SIG-M5 treated with dmso at 0.1 percent for 504 hours (cell line): ENCODE data around the gene POLR3H.
"Not testable (repeated sequence)": the region's sequence is repeated elsewhere in the genome, so short reads cannot be mapped to it uniquely, and the experiment has no call there.

ENCODE experiments used
- DNase-seq: peaks from one replicate; lab custom pipeline; 2025; ENCODE audit not compliant: unreplicated experiment; lab: John Stamatoyannopoulos, UW

POLR3H gene

DNA sequence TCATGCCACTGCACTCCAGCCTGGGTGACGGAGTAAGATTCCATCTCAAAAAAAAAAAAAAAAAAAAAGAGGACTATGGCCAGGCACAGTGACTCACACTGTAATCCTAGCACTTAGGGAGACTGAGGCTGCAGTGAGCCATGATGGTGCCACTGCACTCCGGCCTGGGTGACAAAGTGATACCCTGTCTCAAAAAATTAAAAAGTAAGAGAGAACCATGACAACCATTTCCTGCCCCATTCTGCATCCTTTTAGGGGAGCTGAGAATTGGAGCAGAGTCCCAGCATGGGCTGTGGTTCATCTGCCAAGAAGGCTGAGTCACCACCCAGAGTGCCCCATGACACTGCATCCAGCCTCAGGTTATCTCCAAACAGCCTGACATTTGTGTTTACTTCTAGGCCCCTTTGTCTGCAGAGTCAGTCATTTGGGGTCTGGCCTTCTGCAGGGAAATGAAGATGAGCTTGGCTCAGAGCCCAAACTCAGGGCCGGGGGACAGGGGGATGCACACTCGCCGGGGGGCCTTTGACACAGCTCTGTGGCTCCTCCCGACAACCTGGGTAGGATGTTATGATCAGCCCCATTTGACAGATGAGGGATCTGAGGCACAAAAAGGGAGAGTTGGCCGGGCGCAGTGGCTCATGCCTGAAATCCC lies 21.3 kb upstream of the POLR3H start:
- no peak for DNase-seq

GRCh38 chr22:41564563-41564962 lies 20.3 kb upstream of the POLR3H start:
- DNase-seq, result no peak

GRCh38 chr22:41563051-41563711 lies 18.9 kb upstream of the POLR3H start:
- DNase-seq, result no peak

- no peak for DNase-seq
These were observed 18.2 kb upstream of the POLR3H start for GRCh38 chr22:41562461-41562860.

DNA sequence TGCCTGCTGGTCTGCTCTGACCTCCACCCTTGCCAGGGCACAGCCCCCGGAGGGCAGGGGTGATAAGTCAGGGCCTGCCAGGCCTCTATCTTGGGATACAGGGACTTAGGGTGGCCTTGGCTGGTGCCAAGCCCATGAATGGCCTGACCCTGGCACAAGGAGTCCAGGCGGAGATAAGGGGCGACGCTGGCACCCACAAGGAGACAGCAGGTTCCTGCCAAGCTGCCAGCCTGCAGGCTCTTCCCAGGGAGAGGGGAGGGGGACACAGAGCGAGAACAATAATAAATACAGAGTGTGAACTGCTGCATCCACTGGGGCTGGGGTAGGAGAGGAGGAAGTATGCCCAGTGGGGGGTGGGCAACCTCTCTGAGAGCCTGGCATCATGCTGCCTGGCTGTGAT lies 17.5 kb upstream of the POLR3H start:
- DNase-seq, result no peak

- DNase-seq, result no peak
These were observed 17.1 kb upstream of the POLR3H start for GRCh38 chr22:41561335-41561734.

GRCh38 chr22:41560095-41560471 lies 15.8 kb upstream of the POLR3H start:
- no peak for DNase-seq

DNA sequence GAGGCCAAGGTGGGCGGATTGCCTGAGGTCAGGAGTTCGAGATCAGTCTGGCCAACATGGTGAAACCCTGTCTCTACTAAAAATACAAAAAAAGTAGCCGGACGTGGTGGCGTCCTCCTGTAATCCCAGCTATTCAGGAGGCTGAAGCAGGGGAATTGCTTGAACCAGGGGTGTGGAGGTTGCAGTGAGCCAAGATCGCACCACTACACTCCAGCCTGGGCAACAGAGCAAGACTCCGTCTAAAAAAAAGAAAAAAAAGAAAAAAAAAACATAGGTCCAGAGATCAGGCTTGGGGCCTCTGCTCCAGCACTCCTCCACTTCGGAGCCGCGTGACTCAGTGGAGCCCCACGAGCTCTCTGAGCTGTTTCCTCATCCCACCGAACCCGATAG lies 14.0 kb upstream of the POLR3H start:
- not testable (repeated sequence) for DNase-seq

GRCh38 chr22:41557401-41558240 lies 13.4 kb upstream of the POLR3H start:
- DNase-seq, result no peak

GRCh38 chr22:41556561-41556960 lies 12.3 kb upstream of the POLR3H start:
- DNase-seq, result no peak

- no peak for DNase-seq
These were observed 11.2 kb upstream of the POLR3H start for GRCh38 chr22:41555325-41555982.

DNA sequence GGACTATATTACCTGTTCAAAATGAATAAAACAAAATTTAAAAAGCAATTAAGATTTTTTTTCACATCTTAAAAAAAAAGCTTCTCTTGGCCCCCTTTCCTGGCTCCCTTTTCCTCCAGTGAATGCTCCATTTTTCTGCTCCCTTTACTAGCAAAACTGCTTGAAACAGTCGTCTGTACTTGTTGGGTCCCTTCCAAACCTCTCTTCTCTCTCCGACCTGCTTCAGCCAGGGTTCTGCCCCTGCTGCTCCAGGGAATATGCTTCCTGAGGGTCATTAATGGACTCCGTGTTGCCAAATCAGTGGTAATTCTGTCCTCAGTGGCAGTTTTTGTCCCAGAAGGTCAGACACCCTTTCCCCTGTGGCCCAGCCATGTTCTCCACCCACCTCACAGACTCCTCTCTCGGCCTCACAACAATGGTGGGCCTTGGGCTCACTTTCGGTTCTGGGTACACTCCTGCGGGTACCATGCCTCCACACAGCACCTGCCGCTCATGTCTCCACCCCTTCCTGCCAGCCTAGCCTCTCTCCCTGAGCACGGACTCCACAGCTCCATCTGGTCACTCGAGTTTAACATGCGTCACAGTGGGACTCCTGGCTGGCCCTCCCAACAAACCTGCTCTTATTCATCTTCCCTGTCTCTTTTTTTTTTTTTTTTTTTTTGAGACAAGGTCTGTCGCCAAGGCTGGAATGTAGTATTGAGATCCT lies 7.8 kb upstream of the POLR3H start:
- no peak for DNase-seq

GRCh38 chr22:41550952-41551491 lies 6.8 kb upstream of the POLR3H start:
- no peak for DNase-seq

DNA sequence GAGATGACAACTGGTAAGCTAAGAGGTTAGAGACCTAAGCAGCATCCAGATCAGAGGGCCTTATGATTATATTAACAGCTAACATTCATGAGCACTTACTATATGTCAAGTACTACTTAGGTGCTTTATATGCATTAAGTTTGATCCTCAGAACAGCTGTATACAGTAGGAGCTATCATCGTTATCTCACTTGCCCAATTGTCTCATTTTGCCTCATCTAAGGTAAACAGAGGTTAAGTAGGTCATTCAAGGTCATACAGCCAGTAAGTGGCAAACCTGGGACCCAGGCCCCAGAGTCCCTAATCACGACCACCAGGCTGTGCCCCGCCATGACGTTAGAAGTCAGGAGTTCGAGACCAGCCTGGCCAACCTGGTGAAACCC lies 4.6 kb upstream of the POLR3H start:
- no peak for DNase-seq

GRCh38 chr22:41544671-41545476 lies 604 bp upstream of the POLR3H start:
- no peak for DNase-seq

- DNase-seq, result no peak
These were observed 2.0 kb downstream of the POLR3H start for GRCh38 chr22:41542224-41542623.

DNA sequence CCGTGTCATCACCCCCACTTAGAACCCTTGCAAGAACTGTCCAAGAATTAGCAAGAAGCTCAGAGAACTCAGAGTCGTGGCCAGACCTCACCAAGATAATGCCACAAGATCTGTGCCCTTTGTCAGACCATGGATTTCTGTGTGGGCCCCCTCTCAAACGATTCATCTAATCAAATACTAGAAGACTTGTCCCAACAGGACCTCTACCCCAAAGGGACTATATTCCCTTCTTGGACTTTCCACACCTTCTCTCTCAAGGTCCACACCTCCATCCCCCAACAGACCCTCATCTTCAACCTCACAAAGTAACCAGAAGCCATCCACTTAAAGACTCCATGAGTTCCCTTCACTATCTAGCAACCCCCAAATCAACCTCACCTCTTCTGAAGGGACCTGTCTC lies 2.8 kb downstream of the POLR3H start:
- DNase-seq, result no peak

DNA sequence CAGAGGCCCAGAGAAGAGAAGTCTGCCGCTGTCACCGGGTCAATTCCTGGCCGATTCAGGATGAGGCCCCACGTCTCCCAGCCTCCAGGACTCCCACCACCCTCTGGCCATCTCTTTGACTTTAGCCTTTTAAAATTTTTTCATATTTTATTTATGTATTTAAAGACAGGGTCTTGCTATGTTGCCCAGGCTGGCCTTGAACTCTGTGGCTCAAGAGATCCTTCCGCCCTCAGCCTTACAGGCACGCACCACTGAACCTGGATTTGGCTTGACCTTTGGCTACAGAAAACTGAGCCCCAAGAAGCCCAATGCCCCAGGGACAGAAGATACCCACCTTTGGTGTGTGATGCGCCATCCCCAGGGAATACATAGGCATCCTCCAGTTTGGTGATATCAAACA lies 3.9 kb downstream of the POLR3H start:
- DNase-seq, result no peak

DNA sequence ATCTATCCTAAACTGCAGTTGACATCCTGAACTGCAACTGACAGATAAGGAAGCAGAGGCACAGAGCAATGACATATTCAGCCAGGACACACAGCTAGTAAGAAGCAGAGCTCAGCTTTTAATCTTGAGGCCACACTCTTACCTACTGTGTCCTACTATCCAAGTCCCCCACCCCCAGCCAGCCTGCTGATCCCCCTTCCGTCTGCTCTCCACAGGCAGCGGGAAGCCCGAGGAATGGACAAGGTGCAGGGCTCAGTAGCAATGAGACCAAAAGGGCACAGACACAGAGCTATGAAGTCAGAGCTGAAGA lies 4.3 kb downstream of the POLR3H start:
- DNase-seq, result no peak
